Activated T-helper 1 cell treated with anti-CD3 and anti-CD28 coated beads, Interleukin-12 subunit alpha, Interleukin-12 subunit beta, Interleukin-2, Interleukin-4 antibody, amounts not matched to agents 30 ng/mL and 10 ng/mL and 1 ng/mL, durations not matched to agents 14 hours and 24 hours and 36 hours (primary cell): ENCODE measurements around the gene AK1. TPM values are rescaled to one million over a fixed set of nuclear protein-coding genes. Genes with fewer than 3 reads are reported as not detected.

ENCODE experiments used
- DNase-seq: peaks from one replicate; pipeline ENCODE4 v3.0.0; 2021; ENCODE audit warnings: low spot score
- H3K27ac Mint-ChIP-seq: one replicate; pipeline ENCODE4 v1.8.0; 2021; ENCODE audit warnings: mild to moderate bottlenecking, mixed read lengths
- H3K27me3 Mint-ChIP-seq: one replicate; pipeline ENCODE4 v1.8.0; 2022; ENCODE audit warnings: mild to moderate bottlenecking, moderate library complexity, mixed read lengths; ENCODE audit not compliant: insufficient read depth
- H3K36me3 Mint-ChIP-seq: one replicate; pipeline ENCODE4 v1.8.0; 2021; ENCODE audit warnings: low read depth, mixed read lengths
- H3K4me1 Mint-ChIP-seq: one replicate; pipeline ENCODE4 v1.8.0; 2021; ENCODE audit warnings: low read depth, mixed read lengths
- H3K4me3 Mint-ChIP-seq: one replicate; pipeline ENCODE4 v1.8.0; 2021; ENCODE audit warnings: mild to moderate bottlenecking, moderate library complexity, mixed read lengths
- H3K9me3 Mint-ChIP-seq: one replicate; pipeline ENCODE4 v1.8.0; 2021; ENCODE audit warnings: mixed read lengths
- intact Hi-C: fragments of 100-400 bp; cut with micrococcal nuclease; formaldehyde crosslinking; loops from one replicate; pipeline ENCODE4 v1.15.1; 2024
- total RNA-seq: library from RNA; stranded (reverse); gene quantifications from 2 replicates; pipeline ENCODE4 v1.2.3, GENCODE V29; 2022

AK1 gene
- total RNA-seq, 1 donor from 2014 or later = 20.8 TPM

DNA sequence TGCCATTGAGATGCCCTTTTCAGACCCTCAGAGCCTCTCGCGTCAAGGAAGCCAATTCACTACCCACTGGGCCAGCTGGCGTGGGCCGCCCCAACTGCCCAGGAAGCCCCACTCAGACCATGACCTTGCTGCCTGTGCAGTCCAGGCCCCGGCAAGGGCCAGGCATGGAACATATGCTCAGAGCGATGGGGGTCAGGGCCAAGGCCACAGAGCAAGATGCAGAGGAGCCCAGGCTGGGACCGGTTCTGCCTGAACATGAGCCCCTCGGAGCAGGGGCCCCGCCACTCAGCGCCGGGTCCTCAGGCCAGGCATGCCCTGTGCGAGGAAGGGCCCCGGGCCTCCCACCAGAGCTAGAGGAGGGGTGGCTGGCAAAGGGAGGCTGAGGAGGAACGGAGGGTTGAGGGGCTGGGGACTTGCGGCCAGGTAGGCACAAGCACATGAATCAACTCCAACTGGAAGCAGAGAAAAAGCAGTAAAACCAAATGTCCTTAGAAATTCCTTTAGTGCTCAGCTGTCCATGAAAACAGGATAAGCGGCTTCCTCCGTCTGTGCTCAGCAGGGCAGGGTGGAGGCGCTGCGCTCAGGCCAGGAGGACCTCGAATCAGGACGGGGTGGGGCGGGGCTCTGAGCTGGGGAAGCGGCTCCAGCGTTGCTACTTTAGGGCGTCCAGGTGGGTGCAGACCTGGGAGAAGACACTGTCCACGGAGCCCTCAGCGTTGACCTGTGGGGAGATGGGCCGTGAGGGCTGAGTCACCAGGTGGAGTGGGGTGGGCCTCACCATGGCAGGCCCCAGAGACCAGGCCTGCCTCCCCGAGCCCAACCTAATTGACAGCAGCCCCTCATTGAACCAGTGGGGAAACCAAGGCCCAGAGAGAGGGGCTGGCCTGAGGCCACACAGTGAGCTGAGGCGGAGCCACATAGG is 9.9 kb downstream of the AK1 start:
- intact Hi-C loops = no loop called here
- H3K27me3 Mint-ChIP-seq = no peaks in the 10 kb centered on the region
- no peak for DNase-seq
- no peaks in the 10 kb centered on the region for H3K9me3 Mint-ChIP-seq
- H3K36me3 Mint-ChIP-seq = peaks cover 4% of the 10 kb centered on the region
- no peak overlapping the region for H3K4me3 Mint-ChIP-seq
- no peak overlapping the region for H3K27ac Mint-ChIP-seq
- peaks cover 19% of the 10 kb centered on the region for H3K4me1 Mint-ChIP-seq

DNA sequence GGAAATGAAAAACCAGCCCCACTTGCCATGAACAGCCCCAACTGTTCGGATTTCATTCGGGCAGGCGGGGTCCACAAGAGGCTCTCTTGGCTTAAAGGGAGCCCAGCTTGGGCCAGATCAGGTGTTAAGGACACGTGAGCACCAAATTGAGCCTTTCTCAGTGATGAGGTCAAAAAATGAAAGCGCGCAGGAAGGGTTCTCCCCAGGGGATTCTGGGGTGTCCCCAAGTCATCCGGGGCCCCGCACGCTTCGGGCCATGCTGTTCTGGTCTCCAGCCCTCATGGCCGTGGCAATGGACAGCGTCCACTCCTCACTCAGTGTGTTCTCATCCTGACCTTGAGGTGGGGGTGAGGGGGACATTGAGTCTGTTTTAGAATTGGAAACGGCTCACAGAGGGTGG is 10.9 kb downstream of the AK1 start:
- H3K27ac Mint-ChIP-seq = no peak overlapping the region
- H3K4me1 Mint-ChIP-seq = peaks cover 23% of the 10 kb centered on the region
- H3K36me3 Mint-ChIP-seq = peaks cover 4% of the 10 kb centered on the region
- H3K27me3 Mint-ChIP-seq = no peaks in the 10 kb centered on the region
- no peak for DNase-seq
- intact Hi-C loops = no loop called here
- H3K9me3 Mint-ChIP-seq = no peaks in the 10 kb centered on the region
- no peak overlapping the region for H3K4me3 Mint-ChIP-seq

DNA sequence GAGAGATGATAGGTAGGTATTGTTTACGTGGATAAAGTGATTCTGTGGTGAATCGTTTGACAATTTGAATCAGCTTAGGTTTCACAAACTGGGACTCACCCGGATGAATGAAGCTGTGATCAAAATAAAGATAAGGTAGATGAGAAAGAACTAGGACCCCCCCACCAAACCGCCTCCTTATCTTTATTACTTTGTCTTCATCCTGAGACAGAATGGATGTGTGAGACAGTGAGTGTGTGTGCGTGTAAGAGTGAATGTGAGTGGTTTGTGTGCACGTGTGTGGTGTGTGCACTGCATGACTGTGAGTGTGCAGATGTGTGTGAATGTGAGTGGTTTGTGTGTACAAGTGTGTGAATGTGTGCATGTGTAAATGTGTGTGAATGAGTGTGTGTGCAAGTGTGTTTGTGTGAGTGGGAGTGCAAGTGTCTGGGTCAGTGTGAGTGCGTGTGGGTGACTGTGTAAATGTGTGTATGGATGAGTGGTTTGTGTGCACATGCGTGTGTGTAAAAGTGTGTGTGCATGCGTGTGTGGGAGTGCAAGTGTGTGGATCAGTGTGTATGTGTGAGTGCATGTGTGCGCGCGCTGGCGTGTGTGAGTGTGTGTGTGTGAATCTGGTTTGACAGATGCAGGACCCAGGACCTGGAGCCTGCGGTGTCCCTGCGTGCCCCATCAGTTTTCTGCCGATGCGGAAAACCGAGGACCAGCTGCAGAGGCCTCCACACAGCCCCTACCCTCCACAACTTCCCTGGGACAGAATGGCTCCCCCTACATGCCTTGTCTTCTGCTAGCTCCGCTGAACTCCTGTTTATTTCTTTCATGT is 11.6 kb downstream of the AK1 start:
- peak overlapping the region; percentile 59 for H3K27ac Mint-ChIP-seq
- intact Hi-C loops = no loop called here
- H3K27me3 Mint-ChIP-seq = no peaks in the 10 kb centered on the region
- H3K9me3 Mint-ChIP-seq = no peaks in the 10 kb centered on the region
- peaks cover 4% of the 10 kb centered on the region for H3K36me3 Mint-ChIP-seq
- no peak for DNase-seq
- peaks cover 27% of the 10 kb centered on the region for H3K4me1 Mint-ChIP-seq
- H3K4me3 Mint-ChIP-seq = no peak overlapping the region

DNA sequence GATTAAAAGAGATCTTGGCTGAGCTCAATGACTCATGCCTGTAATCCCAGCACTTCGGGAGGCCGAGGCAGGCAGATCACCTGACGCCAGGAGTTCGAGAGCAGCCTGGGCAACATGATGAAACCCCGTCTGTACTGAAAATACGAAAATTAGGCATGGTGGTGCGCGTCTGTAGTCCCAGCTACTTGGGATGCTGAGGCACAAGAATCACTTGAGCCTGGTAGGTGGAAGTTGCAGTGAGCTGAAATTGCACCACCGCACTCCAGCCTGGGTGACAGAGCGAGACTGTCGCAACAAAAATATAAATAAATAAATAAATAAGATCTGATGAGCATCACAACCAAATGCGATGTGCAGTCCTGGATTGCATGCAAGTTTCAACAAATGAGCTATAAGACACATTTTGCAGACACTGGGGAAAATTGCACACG is 14.3 kb downstream of the AK1 start:
- DNase-seq = no peak
- Mint-ChIP-seq H3K27ac (peak overlapping the region; percentile 73), H3K36me3 (peaks cover 4% of the 10 kb centered on the region), H3K9me3 (no peaks in the 10 kb centered on the region), H3K4me3 (no peak overlapping the region), H3K4me1 (peaks cover 27% of the 10 kb centered on the region), H3K27me3 (peaks cover 3% of the 10 kb centered on the region)
- intact Hi-C loops = no loop called here

DNA sequence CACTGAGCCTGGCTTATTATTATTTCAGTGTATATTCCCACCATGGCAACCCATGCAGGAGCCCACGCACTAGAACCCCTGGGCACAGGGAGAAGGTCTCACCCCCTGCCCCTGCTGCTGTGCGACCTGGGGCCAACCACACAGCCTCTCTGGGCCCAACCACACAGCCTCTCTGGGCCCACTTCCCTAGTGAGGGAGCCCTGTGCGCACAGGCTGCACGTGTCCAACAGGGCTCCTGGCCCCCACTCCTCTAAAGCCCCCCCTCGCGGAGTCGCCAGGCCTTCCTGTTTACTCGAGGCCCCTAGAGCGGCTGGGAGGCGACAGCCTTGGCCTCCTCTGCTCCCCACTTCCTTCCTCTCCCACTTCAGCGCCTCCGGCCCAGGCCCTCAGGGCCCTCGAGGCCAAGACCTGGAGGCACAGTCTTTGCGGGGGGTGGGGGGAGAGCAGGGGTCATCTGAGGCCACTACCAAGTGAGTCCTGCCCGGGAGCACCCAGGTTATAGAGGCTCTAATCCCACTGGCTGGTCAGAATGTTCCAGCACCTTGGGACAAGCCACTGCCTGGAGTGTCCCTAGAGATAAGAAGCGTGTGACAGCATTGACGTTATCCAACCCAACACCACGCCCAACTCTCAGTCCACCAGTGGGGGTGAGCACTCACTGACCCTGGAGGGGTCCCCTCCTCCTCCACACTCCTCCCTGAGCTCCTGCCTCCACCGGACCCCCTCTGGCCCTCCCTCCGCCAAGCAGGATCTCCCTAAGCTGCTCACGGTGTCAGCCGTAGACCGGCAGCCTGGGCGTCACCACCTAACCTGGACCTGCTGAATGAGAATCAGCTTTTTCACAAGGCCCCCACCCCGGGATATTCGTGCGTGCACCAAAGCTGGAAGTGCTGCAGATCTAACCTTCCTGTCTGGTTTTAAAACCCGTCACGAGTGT is 15.1 kb downstream of the AK1 start:
- intact Hi-C loops = no loop called here
- H3K36me3 Mint-ChIP-seq = peaks cover 4% of the 10 kb centered on the region
- no peak overlapping the region for H3K4me3 Mint-ChIP-seq

DNA sequence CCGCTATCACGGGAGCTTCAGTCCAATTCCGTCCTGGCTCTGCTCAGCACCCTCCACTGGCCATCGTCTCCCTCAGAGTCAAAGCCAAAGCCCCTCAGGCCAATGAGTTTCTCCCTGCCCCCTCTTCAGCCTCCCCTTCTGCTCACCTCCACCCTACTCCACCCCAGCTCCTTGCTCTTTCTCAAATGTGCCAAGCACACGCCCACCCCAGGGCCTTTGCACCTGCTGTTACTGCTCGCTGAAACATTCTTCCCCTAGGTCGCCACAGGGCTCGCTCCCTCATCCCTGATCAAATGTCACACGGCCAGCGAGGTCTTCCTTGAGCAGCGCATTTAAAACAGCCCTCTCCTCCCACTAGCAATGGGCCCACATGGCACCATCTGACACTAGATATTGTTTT is 16.7 kb downstream of the AK1 start:
- H3K4me1 Mint-ChIP-seq = peaks cover 24% of the 10 kb centered on the region
- H3K27ac Mint-ChIP-seq = no peak overlapping the region
- intact Hi-C loops = no loop called here
- peaks cover 3% of the 10 kb centered on the region for H3K27me3 Mint-ChIP-seq
- H3K4me3 Mint-ChIP-seq = no peak overlapping the region
- DNase-seq = no peak
- peaks cover 1% of the 10 kb centered on the region for H3K36me3 Mint-ChIP-seq
- H3K9me3 Mint-ChIP-seq = no peaks in the 10 kb centered on the region

More for the DNA sequence above, 15.1 kb downstream of the AK1 start:
- Mint-ChIP-seq H3K27ac (peak overlapping the region; percentile 73), H3K9me3 (no peaks in the 10 kb centered on the region), H3K4me1 (peaks cover 27% of the 10 kb centered on the region), H3K27me3 (peaks cover 3% of the 10 kb centered on the region)
- peak; percentile 24 for DNase-seq

DNA sequence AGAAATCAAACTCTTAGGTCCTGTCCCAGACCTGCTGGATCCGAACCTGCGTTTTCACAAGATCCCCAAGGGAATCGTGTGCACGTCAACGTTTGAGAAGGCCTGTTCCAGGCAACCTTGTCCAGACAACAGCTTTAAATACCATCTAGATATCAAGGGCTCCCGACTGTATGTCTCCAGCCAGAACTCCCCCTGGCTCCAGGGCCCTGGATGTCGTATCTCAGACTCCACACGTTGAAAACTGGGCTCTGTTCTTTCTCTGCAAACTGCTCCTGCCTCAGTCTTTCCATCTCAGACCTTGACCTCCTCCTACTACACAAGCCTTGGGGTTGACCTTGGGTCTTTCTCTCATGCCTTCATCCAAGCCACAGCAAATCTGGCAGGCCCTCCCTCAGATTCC is 17.2 kb downstream of the AK1 start:
- H3K4me1 Mint-ChIP-seq = peaks cover 19% of the 10 kb centered on the region

DNA sequence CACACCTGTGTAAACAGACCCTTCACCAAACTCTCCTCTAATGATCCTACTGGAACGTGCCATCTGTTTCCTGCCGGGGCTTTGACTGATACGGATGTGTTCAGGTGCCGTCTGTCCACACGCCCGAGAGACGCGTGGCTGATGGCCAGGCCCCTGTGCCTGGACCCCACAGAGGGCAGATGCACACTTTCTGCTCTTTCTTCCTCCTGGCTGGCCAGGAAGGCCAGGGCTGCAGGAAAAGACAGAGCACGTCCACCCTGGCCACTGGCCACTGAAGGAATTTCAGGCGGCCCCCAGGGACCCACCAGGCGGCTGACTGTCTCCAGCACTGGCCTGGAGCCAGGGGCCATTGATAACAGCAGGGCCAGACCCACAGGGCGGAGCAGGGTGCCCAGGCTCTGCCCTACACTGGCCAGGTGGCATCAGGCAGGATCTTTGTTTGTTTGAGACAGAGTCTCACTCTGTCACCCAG is 19.4 kb downstream of the AK1 start:
- H3K9me3 Mint-ChIP-seq = no peaks in the 10 kb centered on the region
- H3K27ac Mint-ChIP-seq = no peak overlapping the region
- intact Hi-C loops = no loop called here
- H3K36me3 Mint-ChIP-seq = no peaks in the 10 kb centered on the region
- H3K27me3 Mint-ChIP-seq = peaks cover 3% of the 10 kb centered on the region
- peaks cover 16% of the 10 kb centered on the region for H3K4me1 Mint-ChIP-seq
- no peak for DNase-seq
- no peak overlapping the region for H3K4me3 Mint-ChIP-seq

More for the DNA sequence above, 17.2 kb downstream of the AK1 start:
- no peaks in the 10 kb centered on the region for H3K36me3 Mint-ChIP-seq
- H3K27me3 Mint-ChIP-seq = peaks cover 3% of the 10 kb centered on the region
- DNase-seq = no peak
- intact Hi-C loops = no loop called here
- H3K9me3 Mint-ChIP-seq = no peaks in the 10 kb centered on the region
- H3K4me3 Mint-ChIP-seq = no peak overlapping the region
- H3K27ac Mint-ChIP-seq = no peak overlapping the region

DNA sequence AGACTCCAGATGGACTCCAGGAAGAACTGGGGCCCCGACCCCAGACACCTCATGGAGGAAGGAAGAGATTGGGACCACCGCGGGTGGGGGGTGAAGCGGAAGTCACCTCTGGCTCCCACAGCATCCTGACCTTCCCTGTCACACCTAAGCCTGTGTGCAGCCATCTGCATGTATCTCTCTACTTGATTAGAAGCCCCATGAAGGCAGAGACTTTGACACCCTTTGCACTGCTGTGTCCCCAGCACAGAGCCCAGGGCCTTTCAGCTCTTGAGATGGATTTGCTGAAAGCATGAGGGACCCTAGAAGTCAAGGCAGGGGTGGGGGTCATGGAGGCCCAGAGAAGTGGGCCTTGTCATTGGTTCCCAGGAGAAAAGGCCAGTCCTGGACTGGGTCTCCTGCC is 20.2 kb downstream of the AK1 start:
- H3K27me3 Mint-ChIP-seq = peaks cover 3% of the 10 kb centered on the region
- H3K36me3 Mint-ChIP-seq = peaks cover under 1% of the 10 kb centered on the region
- DNase-seq = no peak
- no peak overlapping the region for H3K27ac Mint-ChIP-seq
- H3K9me3 Mint-ChIP-seq = peaks cover under 1% of the 10 kb centered on the region
- H3K4me3 Mint-ChIP-seq = no peak overlapping the region
- H3K4me1 Mint-ChIP-seq = peaks cover 17% of the 10 kb centered on the region
- intact Hi-C loops = no loop called here

DNA sequence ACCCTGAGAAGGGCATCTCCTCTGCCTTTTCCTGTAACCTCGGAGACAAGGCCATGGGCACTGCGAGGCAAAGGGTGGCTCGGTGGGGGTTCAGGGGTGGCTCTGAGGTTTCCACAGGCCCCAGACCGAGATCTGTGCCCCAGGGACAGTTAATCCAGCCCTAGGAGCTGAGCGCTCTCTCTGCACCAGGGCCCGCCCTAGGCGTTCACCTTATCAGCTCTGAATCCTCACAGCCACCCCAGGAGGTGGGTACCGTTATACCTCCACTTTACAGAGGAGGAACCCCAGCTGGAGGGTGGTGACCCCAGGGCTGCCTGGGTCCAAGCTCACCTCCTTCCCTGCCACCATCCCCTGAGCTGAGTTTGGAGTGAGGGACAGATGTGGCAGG is 20.8 kb downstream of the AK1 start:
- Mint-ChIP-seq H3K9me3 (peaks cover 4% of the 10 kb centered on the region), H3K27ac (no peak overlapping the region), H3K36me3 (peaks cover 5% of the 10 kb centered on the region), H3K4me1 (peaks cover 22% of the 10 kb centered on the region), H3K4me3 (no peak overlapping the region), H3K27me3 (peaks cover 3% of the 10 kb centered on the region)
- intact Hi-C loops = no loop called here
- no peak for DNase-seq

DNA sequence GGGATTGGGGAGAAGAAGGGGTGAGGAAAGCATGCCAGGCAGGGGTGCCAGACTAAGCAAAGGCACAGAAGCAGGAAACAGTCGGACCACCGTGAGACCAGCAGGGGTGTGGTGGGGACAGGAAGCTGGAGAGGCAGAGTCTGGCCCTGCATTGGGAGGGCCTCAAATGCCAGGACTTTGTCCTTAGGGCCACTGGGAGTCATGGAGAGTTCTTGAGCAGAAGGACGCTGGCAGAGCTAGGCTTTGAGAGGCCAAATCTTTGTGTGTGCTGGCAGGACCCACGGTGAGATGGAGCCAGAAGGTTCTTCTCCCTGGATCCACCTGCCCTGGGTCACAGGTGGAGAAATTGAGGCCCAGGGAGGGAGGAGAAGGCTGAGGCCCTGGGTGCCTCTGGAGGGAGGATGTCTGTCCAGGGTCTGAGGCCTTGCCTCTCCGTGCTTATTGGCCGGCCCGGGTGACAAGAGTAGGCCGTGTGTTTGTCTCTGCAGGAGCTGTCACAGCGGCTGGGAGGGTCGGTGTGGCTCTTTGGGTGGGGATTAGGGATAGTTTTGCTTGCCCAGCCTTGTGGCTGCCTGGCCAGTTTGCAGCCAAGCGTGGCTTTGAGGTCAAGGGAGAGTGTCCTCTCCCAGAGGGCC is 21.3 kb downstream of the AK1 start:
- Mint-ChIP-seq H3K4me3 (no peak overlapping the region), H3K36me3 (peaks cover 5% of the 10 kb centered on the region), H3K27ac (no peak overlapping the region), H3K9me3 (peaks cover 4% of the 10 kb centered on the region), H3K27me3 (peaks cover 3% of the 10 kb centered on the region), H3K4me1 (peaks cover 21% of the 10 kb centered on the region)
- DNase-seq = no peak
- intact Hi-C loops = no loop called here

DNA sequence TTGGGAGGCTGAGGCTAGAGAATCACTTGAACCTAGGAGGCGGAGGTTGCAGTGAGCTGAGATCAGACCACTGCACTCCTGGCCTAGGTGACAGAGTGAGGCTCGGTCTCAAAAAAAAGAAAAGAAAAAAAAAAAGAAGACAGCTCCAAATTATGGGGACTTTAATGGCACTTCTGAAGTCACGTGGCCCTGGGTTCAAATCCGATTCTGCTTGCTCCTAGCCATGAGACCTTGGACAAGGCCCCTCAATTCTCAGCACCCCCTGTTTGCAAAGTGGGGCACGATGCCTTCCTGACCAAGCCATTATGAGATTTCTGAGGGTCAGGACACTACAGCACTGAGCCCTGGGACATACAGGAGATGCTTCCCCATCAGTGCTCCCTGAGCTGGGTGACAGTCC is 22.0 kb downstream of the AK1 start:
- DNase-seq = no peak
- peaks cover 21% of the 10 kb centered on the region for H3K4me1 Mint-ChIP-seq
- peaks cover 2% of the 10 kb centered on the region for H3K27me3 Mint-ChIP-seq
- H3K27ac Mint-ChIP-seq = peak overlapping the region; percentile 67
- peaks cover 7% of the 10 kb centered on the region for H3K36me3 Mint-ChIP-seq
- H3K9me3 Mint-ChIP-seq = peaks cover 4% of the 10 kb centered on the region
- intact Hi-C loops = no loop called here
- H3K4me3 Mint-ChIP-seq = peak overlapping the region; percentile 34
